Suprapubic skin (tissue), 3 donors: ENCODE results near the gene PCDHA9.

ENCODE experiments used
- POLR2AphosphoS5 ChIP-seq, 3 donors: sonication (generic); formaldehyde crosslinking; IDR thresholded peaks; one replicate each; pipeline ENCODE4 v1.6.1; 2017; ENCODE audit warnings: antibody characterized with exemption in 3 of 3
- TF ChIP-seq, protein P1 (sequence below), 2 donors: fragments of 200-600 bp in 1 of 2; fragments of 450-650 bp in 1 of 2; sonication (generic) in 1 of 2; IDR thresholded peaks; one replicate each; pipeline ENCODE4 v1.5.1; 2016 to 2019; ENCODE audit warnings: antibody characterized with exemption in 2 of 2, mild to moderate bottlenecking in 1 of 2, moderate library complexity in 1 of 2

DNA sequence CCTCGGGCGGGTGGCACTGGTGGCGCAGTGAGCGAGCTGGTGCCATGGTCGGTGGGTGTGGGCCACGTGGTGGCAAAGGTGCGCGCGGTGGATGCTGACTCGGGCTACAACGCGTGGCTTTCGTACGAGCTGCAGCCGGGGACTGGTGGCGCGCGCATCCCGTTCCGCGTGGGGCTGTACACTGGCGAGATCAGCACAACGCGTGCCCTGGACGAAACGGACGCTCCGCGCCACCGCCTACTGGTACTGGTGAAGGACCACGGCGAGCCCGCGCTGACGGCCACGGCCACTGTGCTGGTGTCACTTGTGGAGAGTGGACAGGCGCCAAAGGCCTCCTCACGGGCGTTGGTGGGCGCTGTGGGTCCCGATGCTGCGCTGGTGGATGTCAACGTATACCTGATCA lies 39.3 kb upstream of the PCDHA9 start:
- TF ChIP-seq, protein P1, sequence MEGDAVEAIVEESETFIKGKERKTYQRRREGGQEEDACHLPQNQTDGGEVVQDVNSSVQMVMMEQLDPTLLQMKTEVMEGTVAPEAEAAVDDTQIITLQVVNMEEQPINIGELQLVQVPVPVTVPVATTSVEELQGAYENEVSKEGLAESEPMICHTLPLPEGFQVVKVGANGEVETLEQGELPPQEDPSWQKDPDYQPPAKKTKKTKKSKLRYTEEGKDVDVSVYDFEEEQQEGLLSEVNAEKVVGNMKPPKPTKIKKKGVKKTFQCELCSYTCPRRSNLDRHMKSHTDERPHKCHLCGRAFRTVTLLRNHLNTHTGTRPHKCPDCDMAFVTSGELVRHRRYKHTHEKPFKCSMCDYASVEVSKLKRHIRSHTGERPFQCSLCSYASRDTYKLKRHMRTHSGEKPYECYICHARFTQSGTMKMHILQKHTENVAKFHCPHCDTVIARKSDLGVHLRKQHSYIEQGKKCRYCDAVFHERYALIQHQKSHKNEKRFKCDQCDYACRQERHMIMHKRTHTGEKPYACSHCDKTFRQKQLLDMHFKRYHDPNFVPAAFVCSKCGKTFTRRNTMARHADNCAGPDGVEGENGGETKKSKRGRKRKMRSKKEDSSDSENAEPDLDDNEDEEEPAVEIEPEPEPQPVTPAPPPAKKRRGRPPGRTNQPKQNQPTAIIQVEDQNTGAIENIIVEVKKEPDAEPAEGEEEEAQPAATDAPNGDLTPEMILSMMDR (IDR thresholded peaks at IDR 0.05) = no peak
- no peak for TF ChIP-seq POLR2AphosphoS5 (IDR thresholded peaks at IDR 0.05)
